HepG2 (cell line): ENCODE data around the gene BASP1. TPM values are rescaled to one million over a fixed set of nuclear protein-coding genes. Genes with fewer than 3 reads are reported as not detected.

Source experiments
- ATAC-seq: fragments of 200-7000 bp; cut with Tn5 transposase; 3 replicates; pipeline ENCODE4 v1.9.1; 2020; ENCODE audit warnings: mild to moderate bottlenecking, moderate library complexity
- BruUV-seq: library from RNA; stranded (reverse); fragments of 400-500 nt; replicated peaks from 2 replicates; lab custom pipeline; 2021; lab: Mats Ljungman, UMichigan
- CTCF ChIA-PET: fragments of 300-600 bp; formaldehyde crosslinking; extraction: SDS; loops from one replicate; lab custom pipeline; 2021; ENCODE audit warnings: low total read pairs, inconsistent platforms, low intra/inter-chr PET ratio; lab: Yijun Ruan, JAX
- POLR2A ChIA-PET: fragments of 350-600 bp; sonication (Branson Sonifier 250); formaldehyde crosslinking; loops from one replicate; lab custom pipeline; 2020; ENCODE audit warnings: antibody characterized with exemption, inconsistent platforms; lab: Yijun Ruan, JAX
- DNase-seq: peaks from one replicate; pipeline ENCODE4 v3.0.0-alpha.2; 2015; ENCODE audit warnings: low spot score
- FAIRE-seq: peaks from 3 replicates; lab custom pipeline; 2011; peaks lifted over from hg19 to GRCh38; lab: Jason Lieb, UNC
- H2AFZ ChIP-seq: one replicate; pipeline ENCODE4 v1.6.1; 2011; ENCODE audit warnings: low read length, inconsistent platforms
- H3K27ac ChIP-seq: fragments of 300-600 bp; 3 replicates; pipeline ENCODE4 v1.8.0; 2011; ENCODE audit warnings: mixed run types, mild to moderate bottlenecking, mixed read lengths, low read length, inconsistent platforms; ENCODE audit not compliant: insufficient read depth; ENCODE audit errors: extremely low read length
- H3K27me3 ChIP-seq, 2 experiments: fragments of 200-600 bp in 1 of 2; 2 replicates in 1 of 2; 3 replicates in 1 of 2; pipeline versions ENCODE4 v1.6.0 to v1.8.0; 2011; ENCODE audit warnings: low read length in 2 of 2, mild to moderate bottlenecking in 2 of 2, moderate library complexity in 2 of 2, inconsistent platforms in 1 of 2; ENCODE audit not compliant: insufficient read depth in 2 of 2, control insufficient read depth in 1 of 2
- H3K36me3 ChIP-seq, 2 experiments: fragments of 200-600 bp in 1 of 2; replicated peaks in 1 of 2; 2 replicates in 1 of 2; 3 replicates in 1 of 2; pipeline versions ENCODE4 v1.5.1 to v1.8.0; 2011; ENCODE audit warnings: low read length in 2 of 2, inconsistent platforms in 1 of 2; ENCODE audit not compliant: insufficient read depth in 2 of 2, control insufficient read depth in 1 of 2
- H3K4me1 ChIP-seq: 2 replicates; pipeline ENCODE4 v1.5.1; 2012; ENCODE audit warnings: low read length, inconsistent platforms; ENCODE audit not compliant: insufficient read depth
- H3K4me2 ChIP-seq: 2 replicates; pipeline ENCODE4 v1.6.0; 2011; ENCODE audit warnings: low read depth, low read length, inconsistent platforms
- H3K4me3 ChIP-seq, 3 experiments: fragments of 200-600 bp in 1 of 3; sonication (generic), shearing (Covaris generic) in 1 of 3; replicated peaks in 1 of 3; 2 replicates each; pipeline ENCODE4 v1.5.1; 2011 to 2016; ENCODE audit warnings: low read length in 3 of 3, inconsistent platforms in 2 of 3, low read depth in 2 of 3, mild to moderate bottlenecking in 2 of 3, control low read depth in 1 of 3, mixed read lengths in 1 of 3; ENCODE audit not compliant: insufficient read depth in 1 of 3
- H3K79me2 ChIP-seq: one replicate; pipeline ENCODE4 v1.6.1; 2011; ENCODE audit warnings: low read length, inconsistent platforms; ENCODE audit not compliant: insufficient read depth
- H3K9ac ChIP-seq: 2 replicates; pipeline ENCODE4 v1.6.0; 2011; ENCODE audit warnings: mild to moderate bottlenecking, low read depth, low read length, inconsistent platforms; ENCODE audit not compliant: insufficient read depth
- H3K9me3 ChIP-seq: 2 replicates; pipeline ENCODE4 v1.5.1; 2012; ENCODE audit warnings: mild to moderate bottlenecking, low read length
- H4K20me1 ChIP-seq: 2 replicates; pipeline ENCODE4 v1.6.0; 2011; ENCODE audit warnings: inconsistent platforms, mild to moderate bottlenecking, low read length, moderate library complexity; ENCODE audit not compliant: insufficient read depth
- ATAD3A ChIP-seq: sonication (generic); formaldehyde crosslinking; IDR thresholded peaks from 2 replicates; pipeline ENCODE4 v1.4.0; 2020; ENCODE audit warnings: missing genetic modification reagents
- BRCA1 ChIP-seq: sonication (generic); formaldehyde crosslinking; IDR thresholded peaks from 2 replicates; pipeline ENCODE4 v1.4.0; 2020; ENCODE audit warnings: missing genetic modification reagents
- DNMT1 ChIP-seq: sonication (generic); formaldehyde crosslinking; IDR thresholded peaks from 2 replicates; pipeline ENCODE4 v1.5.1; 2020; ENCODE audit warnings: mild to moderate bottlenecking, missing genetic modification reagents
- HOXA5 ChIP-seq: sonication (generic); formaldehyde crosslinking; IDR thresholded peaks from 2 replicates; pipeline ENCODE4 v1.4.0; 2020; ENCODE audit warnings: missing genetic modification reagents
- RELA ChIP-seq: sonication (generic); formaldehyde crosslinking; IDR thresholded peaks from 2 replicates; pipeline ENCODE4 v1.4.0; 2020; ENCODE audit warnings: missing genetic modification reagents
- SP4 ChIP-seq: sonication (generic); formaldehyde crosslinking; IDR thresholded peaks from 2 replicates; pipeline ENCODE4 v1.8.1; 2023; ENCODE audit warnings: mild to moderate bottlenecking, missing genetic modification reagents
- SRY ChIP-seq: sonication (generic); formaldehyde crosslinking; IDR thresholded peaks from 2 replicates; pipeline ENCODE4 v1.8.0; 2022; ENCODE audit warnings: mild to moderate bottlenecking, missing genetic modification reagents
- TBX3 ChIP-seq: fragments of 450-650 bp; IDR thresholded peaks from 2 replicates; pipeline ENCODE4 v1.6.1; 2017; ENCODE audit warnings: antibody characterized with exemption, mild to moderate bottlenecking, inconsistent platforms, borderline replicate concordance
- ZSCAN29 ChIP-seq: sonication (generic); formaldehyde crosslinking; conservative IDR thresholded peaks from 2 replicates; pipeline ENCODE4 v1.4.0; 2020; ENCODE audit warnings: mild to moderate bottlenecking, missing genetic modification reagents
- WGBS: methylation state at CpG from one replicate; pipeline ENCODE4 v1.1.6; 2017; ENCODE audit warnings: low lambda C conversion rate; 5-methylcytosine and 5-hydroxymethylcytosine counted together
- in situ Hi-C: cut with HindIII; loops from 2 replicates; pipeline ENCODE4 v1.10.0; 2017; ENCODE audit warnings: low pct_unique_long_range_greater_than_20kb; ENCODE audit not compliant: extremely low pct_ligation_motif_present
- intact Hi-C: fragments of 100-400 bp; cut with micrococcal nuclease; formaldehyde crosslinking; loops from one replicate; pipeline ENCODE4 v1.10.0; 2022; ENCODE audit not compliant: unreplicated experiment
- polyA plus RNA-seq, 8 experiments: library from polyadenylated mRNA; depleted of rRNA in 3 of 8; stranded (reverse) in 7 of 8; unstranded in 1 of 8; fragments of >200 nt; fragmentation: Illumina TruSeq in 4 of 8; extraction: Trizol in 4 of 8; gene quantifications; 2 replicates each; pipeline versions ENCODE4 v1.2.1 to v1.2.3, GENCODE V29; 2011 to 2016; ENCODE audit warnings: low read depth in 4 of 8, missing spikeins in 1 of 8, mixed read lengths in 1 of 8; ENCODE audit not compliant: insufficient read depth in 1 of 8
- total RNA-seq, 5 experiments: library from RNA; depleted of rRNA; stranded (reverse); fragments of >200 nt; fragmentation: Illumina TruSeq; extraction: Trizol; gene quantifications; 2 replicates each; pipeline ENCODE4 v1.2.3, GENCODE V29; 2016; ENCODE audit warnings: low read depth in 1 of 5
- TF ChIP-seq, protein P1 (sequence below): sonication (generic); formaldehyde crosslinking; IDR thresholded peaks from 2 replicates; pipeline ENCODE4 v1.5.0; 2020; ENCODE audit warnings: mild to moderate bottlenecking, missing genetic modification reagents
- TF ChIP-seq, protein P2 (sequence below): sonication (generic); formaldehyde crosslinking; IDR thresholded peaks from 2 replicates; pipeline ENCODE4 v1.5.1; 2020; ENCODE audit warnings: mild to moderate bottlenecking, moderate library complexity, missing genetic modification reagents
- TF ChIP-seq, protein P3 (sequence below): sonication (generic); formaldehyde crosslinking; IDR thresholded peaks from 2 replicates; pipeline ENCODE4 v1.4.0; 2020; ENCODE audit warnings: missing genetic modification reagents

Gene BASP1
- total and polyA plus RNA-seq, 2 of the 13 experiments (the other 11 are each of a cell fraction or from before 2014, with no cell fraction given), result 0.04 TPM; not detected in 1

DNA sequence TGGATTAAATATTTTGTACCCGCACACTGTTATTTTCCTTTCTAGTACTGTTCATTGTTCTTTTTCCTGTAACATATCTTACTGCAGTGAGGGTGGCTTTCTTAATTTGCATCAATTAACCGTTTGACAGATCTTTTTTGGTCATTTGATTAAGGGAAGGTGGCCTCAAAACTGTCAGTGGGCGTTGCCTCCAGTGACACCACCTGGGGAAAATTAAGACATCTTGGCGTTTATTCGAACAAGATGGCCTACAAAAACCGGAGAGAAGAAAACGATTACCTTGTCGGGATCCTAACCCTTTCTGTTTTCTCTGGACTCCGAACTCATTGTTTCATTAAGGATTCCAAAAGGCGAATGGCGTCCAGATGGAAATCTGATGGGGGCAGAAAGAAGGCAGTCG is 2.0 kb downstream of the BASP1 start (continued):
- TF ChIP-seq HOXA5 (CRISPR knock-in tag), result no peak
- TF ChIP-seq, protein P1, sequence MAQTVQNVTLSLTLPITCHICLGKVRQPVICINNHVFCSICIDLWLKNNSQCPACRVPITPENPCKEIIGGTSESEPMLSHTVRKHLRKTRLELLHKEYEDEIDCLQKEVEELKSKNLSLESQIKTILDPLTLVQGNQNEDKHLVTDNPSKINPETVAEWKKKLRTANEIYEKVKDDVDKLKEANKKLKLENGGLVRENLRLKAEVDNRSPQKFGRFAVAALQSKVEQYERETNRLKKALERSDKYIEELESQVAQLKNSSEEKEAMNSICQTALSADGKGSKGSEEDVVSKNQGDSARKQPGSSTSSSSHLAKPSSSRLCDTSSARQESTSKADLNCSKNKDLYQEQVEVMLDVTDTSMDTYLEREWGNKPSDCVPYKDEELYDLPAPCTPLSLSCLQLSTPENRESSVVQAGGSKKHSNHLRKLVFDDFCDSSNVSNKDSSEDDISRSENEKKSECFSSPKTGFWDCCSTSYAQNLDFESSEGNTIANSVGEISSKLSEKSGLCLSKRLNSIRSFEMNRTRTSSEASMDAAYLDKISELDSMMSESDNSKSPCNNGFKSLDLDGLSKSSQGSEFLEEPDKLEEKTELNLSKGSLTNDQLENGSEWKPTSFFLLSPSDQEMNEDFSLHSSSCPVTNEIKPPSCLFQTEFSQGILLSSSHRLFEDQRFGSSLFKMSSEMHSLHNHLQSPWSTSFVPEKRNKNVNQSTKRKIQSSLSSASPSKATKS, result no peak
- TF ChIP-seq, protein P2, sequence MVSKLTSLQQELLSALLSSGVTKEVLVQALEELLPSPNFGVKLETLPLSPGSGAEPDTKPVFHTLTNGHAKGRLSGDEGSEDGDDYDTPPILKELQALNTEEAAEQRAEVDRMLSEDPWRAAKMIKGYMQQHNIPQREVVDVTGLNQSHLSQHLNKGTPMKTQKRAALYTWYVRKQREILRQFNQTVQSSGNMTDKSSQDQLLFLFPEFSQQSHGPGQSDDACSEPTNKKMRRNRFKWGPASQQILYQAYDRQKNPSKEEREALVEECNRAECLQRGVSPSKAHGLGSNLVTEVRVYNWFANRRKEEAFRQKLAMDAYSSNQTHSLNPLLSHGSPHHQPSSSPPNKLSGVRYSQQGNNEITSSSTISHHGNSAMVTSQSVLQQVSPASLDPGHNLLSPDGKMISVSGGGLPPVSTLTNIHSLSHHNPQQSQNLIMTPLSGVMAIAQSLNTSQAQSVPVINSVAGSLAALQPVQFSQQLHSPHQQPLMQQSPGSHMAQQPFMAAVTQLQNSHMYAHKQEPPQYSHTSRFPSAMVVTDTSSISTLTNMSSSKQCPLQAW (CRISPR knock-in tag), result no peak

DNA sequence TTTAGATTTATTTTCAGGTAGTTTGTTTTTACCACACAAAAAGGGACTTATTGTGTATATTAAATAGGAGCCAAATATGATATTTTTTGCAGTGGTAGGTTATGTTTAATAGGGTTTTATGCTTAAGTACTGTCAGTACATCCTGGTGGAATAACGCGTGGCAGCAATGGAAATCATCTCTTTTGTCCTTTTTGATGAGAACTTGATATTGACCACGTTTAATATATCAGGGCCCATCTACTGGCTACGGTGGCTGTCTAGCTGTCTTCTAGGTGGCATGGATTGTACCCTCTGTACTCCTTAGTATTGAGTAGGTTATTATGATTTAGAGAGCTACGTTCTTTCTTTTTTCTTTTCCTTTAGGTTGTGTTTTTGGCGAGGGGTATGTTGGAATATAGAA is 2.6 kb downstream of the BASP1 start:
- in situ Hi-C loops, result loop anchor here (5.0 kb wide), 1 partner anchor 1087 kb away; no protein-coding TSS in a partner anchor
- H3K4me3 ChIP-seq, result no peak overlapping the region

More for the DNA sequence above, 2.6 kb downstream of the BASP1 start:
- Histone ChIP-seq H3K4me1 (no peaks in the 10 kb centered on the region), H3K4me2 (no peak overlapping the region), H3K27ac (no peak overlapping the region), H3K79me2 (no peaks in the 10 kb centered on the region), H3K9me3 (no peaks in the 10 kb centered on the region), H3K36me3 (no peaks in the 10 kb centered on the region), H4K20me1 (no peaks in the 10 kb centered on the region), H3K27me3 (no peaks in the 10 kb centered on the region), H3K9ac (no peak overlapping the region), H2AFZ (no peak overlapping the region)
- ChIA-PET CTCF (no interaction called here), POLR2A (no interaction called here)
- ATAC-seq (no peak), FAIRE-seq (no peak), DNase-seq (no peak)
- intact Hi-C loops, result no loop called here
- BruUV-seq, result no TSS peak
- 39% methylated on average over 6 of the region's 6 CpGs for WGBS
- TF ChIP-seq, protein P3, sequence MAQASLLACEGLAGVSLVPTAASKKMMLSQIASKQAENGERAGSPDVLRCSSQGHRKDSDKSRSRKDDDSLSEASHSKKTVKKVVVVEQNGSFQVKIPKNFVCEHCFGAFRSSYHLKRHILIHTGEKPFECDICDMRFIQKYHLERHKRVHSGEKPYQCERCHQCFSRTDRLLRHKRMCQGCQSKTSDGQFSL (CRISPR knock-in tag), result no peak
- TF ChIP-seq TBX3 (no peak), SRY (no peak), DNMT1 (CRISPR knock-in tag) (no peak), RELA (no peak), SP4 (CRISPR knock-in tag) (no peak), ATAD3A (CRISPR knock-in tag) (no peak), ZSCAN29 (CRISPR knock-in tag) (no peak), BRCA1 (CRISPR knock-in tag) (no peak)
